Liver (tissue), 3 donors: Measurements from ENCODE around the gene HOXB9.

Experiments
- CTCF ChIP-seq: fragments of 150-350 bp; IDR thresholded peaks from 2 replicates; pipeline ENCODE4 v1.5.1; 2017; ENCODE audit warnings: improper control_type of control experiment, low read depth, low read length; ENCODE audit not compliant: missing input control
- HNF4G ChIP-seq: IDR thresholded peaks from 2 replicates; pipeline ENCODE4 v1.6.1; 2016; ENCODE audit warnings: antibody characterized with exemption
- MAX ChIP-seq: IDR thresholded peaks from 2 replicates; pipeline ENCODE4 v1.6.1; 2016; ENCODE audit warnings: antibody characterized with exemption
- REST ChIP-seq: IDR thresholded peaks from 2 replicates; pipeline ENCODE4 v1.6.1; 2016; ENCODE audit warnings: antibody characterized with exemption, mild to moderate bottlenecking
- TAF1 ChIP-seq: conservative IDR thresholded peaks from 2 replicates; pipeline ENCODE4 v1.6.1; 2016; ENCODE audit warnings: antibody characterized with exemption, mild to moderate bottlenecking
- donor health status: healthy.
- donor health status: healthy.

GRCh38 chr17:48606892-48607614, 19.1 kb downstream of the HOXB9 start:
- TF ChIP-seq CTCF: no peak
- TF ChIP-seq REST: no peak
- TF ChIP-seq TAF1: no peak
- TF ChIP-seq HNF4G: no peak
- no peak for TF ChIP-seq MAX
